Brain microvascular endothelial cell (primary cell): Measurements from ENCODE around the gene HACD3.
"Not testable (repeated sequence)": the region's sequence is repeated elsewhere in the genome, so short reads cannot be mapped to it uniquely, and the experiment has no call there.

Experiments used
- DNase-seq: peaks from one replicate; pipeline ENCODE4 v3.0.0-alpha.2; 2020
- H3K27ac ChIP-seq: fragments of 250-450 bp; sonication (Bioruptor Pico); 2 replicates; pipeline ENCODE4 v1.5.1; 2020; ENCODE audit warnings: mild to moderate bottlenecking, moderate library complexity
- H3K27me3 ChIP-seq: fragments of 250-450 bp; sonication (Bioruptor Pico); replicated peaks from 2 replicates; pipeline ENCODE4 v1.5.1; 2020; ENCODE audit warnings: mild to moderate bottlenecking
- H3K36me3 ChIP-seq: fragments of 250-450 bp; sonication (Bioruptor Pico); replicated peaks from 2 replicates; pipeline ENCODE4 v1.5.1; 2020; ENCODE audit warnings: mild to moderate bottlenecking
- H3K4me3 ChIP-seq: 2 replicates; pipeline ENCODE4 v1.5.1; 2011; ENCODE audit warnings: low read depth, mild to moderate bottlenecking, control low read depth, low read length, moderate library complexity
- in situ Hi-C: cut with HindIII; loops from 2 replicates; pipeline ENCODE4 v1.10.0; 2017; ENCODE audit warnings: low sequenced_read_pairs, low pct_ligation_motif_present
- TF ChIP-seq, protein P1 (sequence below): IDR thresholded peaks from 2 replicates; pipeline ENCODE4 v1.5.1; 2011; ENCODE audit warnings: low read depth, mild to moderate bottlenecking, moderate library complexity, low read length, control low read depth, inconsistent platforms; ENCODE audit errors: missing control alignments

HACD3 gene

DNA sequence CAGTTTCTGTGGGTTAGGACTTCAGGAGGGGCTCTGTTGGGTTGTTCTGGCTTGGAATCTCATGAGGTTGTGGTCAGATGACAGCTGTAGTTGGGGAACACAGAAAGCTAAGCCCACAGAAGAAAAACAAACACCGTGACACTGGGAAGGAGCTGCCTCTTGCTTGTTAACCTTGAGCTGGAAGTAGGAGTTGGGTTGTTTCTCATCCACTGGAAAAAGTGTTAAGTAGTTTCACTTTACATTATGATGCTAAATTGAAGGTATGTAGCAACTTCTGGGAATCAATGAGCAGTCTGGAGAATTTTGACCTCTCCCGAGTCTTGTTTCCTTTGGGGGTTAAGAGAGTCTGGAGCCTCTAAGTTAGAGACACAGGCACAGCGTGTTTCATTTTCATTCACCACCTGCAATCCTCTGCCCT lies 20.4 kb downstream of the HACD3 start:
- Histone ChIP-seq H3K36me3 (no peaks in the 10 kb centered on the region), H3K4me3 (no peak overlapping the region), H3K27ac (no peak overlapping the region), H3K27me3 (no peaks in the 10 kb centered on the region)
- TF ChIP-seq, protein P1, sequence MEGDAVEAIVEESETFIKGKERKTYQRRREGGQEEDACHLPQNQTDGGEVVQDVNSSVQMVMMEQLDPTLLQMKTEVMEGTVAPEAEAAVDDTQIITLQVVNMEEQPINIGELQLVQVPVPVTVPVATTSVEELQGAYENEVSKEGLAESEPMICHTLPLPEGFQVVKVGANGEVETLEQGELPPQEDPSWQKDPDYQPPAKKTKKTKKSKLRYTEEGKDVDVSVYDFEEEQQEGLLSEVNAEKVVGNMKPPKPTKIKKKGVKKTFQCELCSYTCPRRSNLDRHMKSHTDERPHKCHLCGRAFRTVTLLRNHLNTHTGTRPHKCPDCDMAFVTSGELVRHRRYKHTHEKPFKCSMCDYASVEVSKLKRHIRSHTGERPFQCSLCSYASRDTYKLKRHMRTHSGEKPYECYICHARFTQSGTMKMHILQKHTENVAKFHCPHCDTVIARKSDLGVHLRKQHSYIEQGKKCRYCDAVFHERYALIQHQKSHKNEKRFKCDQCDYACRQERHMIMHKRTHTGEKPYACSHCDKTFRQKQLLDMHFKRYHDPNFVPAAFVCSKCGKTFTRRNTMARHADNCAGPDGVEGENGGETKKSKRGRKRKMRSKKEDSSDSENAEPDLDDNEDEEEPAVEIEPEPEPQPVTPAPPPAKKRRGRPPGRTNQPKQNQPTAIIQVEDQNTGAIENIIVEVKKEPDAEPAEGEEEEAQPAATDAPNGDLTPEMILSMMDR, result no peak
- DNase-seq, result peak; percentile 49
- in situ Hi-C loops, result no loop called here

DNA sequence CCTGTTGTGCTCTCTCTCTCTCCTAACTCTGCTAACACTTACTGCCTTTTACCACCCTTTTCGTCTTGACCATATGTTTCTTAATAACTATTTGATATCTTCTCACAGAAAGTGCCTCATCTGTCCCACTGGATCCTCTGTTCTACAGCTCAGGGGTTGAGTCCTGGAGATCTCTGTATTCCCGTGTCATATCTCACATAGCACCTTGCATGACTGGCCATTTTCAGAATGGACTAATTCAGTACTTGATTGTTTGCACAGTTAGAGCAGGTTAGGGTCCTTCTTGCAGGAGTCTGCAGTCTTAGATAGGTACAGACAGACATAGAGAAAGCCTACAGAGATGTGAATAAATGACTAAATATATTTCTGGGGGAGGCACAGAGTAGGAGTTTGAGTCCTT lies 20.9 kb downstream of the HACD3 start:
- H3K4me3 ChIP-seq, result no peak overlapping the region
- no peak overlapping the region for H3K27ac ChIP-seq
- TF ChIP-seq, protein P1, result no peak
- no peaks in the 10 kb centered on the region for H3K36me3 ChIP-seq
- H3K27me3 ChIP-seq, result no peaks in the 10 kb centered on the region
- DNase-seq, result no peak
- in situ Hi-C loops, result no loop called here

DNA sequence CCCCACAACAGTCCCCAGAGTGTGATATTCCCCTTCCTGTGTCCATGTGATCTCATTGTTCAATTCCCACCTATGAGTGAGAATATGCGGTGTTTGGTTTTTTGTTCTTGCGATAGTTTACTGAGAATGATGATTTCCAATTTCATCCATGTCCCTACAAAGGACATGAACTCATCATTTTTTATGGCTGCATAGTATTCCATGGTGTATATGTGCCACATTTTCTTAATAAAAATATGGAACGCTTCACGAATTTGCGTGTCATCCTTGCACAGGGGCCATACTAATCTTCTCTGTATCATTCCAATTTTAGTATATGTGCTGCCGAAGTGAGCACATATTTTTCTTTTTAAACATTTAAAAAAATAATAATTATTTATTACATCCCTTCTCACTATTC lies 22.6 kb downstream of the HACD3 start:
- in situ Hi-C loops, H3K4me3 ChIP-seq, H3K36me3 ChIP-seq: not testable (repeated sequence)

DNA sequence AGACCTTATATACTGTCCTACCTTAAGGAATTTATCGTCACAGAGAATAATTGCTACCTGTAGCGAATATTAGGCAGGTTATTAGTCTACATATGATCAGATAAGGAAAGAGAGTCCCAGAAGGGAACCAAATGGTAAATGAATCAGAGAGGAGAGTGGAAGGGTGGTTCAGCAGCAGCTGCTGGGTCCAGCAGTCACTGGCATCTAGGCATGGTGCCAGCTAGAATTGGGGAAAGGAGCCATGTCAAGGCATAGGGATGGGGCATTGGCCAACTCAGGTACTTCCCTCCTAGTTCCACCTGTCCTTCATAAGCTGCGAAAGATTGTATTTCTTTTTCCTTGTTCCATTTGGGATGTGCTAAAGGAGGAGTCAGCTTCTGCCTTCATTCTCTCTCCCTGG lies 23.4 kb downstream of the HACD3 start:
- no peak for DNase-seq
- in situ Hi-C loops, result no loop called here
- H3K4me3 ChIP-seq, result no peak overlapping the region
- H3K27me3 ChIP-seq, result no peaks in the 10 kb centered on the region
- H3K36me3 ChIP-seq, result peaks cover 9% of the 10 kb centered on the region
- TF ChIP-seq, protein P1, result no peak
- H3K27ac ChIP-seq, result no peak overlapping the region

More for the DNA sequence above, 22.6 kb downstream of the HACD3 start:
- not testable (repeated sequence) for H3K27me3 ChIP-seq, DNase-seq, H3K27ac ChIP-seq

DNA sequence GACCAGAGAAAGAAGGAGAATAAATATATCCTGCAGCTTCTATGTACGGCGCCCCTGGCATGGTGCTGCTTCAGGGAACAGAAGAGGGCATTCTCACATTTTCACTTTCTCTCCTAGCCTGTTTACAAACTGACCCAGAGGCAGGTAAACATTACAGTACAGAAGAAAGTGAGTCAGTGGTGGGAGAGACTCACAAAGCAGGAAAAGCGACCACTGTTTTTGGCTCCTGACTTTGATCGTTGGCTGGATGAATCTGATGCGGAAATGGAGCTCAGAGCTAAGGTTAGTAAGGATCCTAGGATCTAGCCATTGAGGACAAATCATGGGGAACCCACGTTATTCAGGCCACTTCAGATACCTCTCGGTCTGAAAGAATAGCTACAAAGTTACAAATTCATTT lies 26.4 kb downstream of the HACD3 start:
- H3K27me3 ChIP-seq, result no peaks in the 10 kb centered on the region
- in situ Hi-C loops, result no loop called here
- H3K27ac ChIP-seq, result no peak overlapping the region

DNA sequence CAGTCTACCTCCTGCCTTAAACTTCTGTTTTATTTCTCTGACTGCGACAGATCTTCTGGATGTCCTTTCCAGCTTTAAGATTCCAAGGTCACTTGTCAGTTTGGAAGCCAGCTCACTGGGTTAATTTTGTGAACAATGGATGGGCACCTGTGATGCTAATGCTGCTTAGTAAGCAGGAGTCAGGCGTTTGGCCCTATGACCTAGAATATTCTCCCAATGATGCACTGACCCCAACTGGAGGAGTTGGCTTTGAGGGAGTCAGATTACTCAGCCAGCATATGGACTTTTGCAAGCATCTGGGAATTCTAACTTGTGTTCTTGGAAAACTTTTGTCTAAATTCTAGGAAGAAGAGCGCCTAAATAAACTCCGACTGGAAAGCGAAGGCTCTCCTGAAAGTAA lies 28.1 kb downstream of the HACD3 start:
- no peak for DNase-seq
- Histone ChIP-seq H3K27me3 (no peaks in the 10 kb centered on the region), H3K4me3 (no peak overlapping the region), H3K27ac (no peak overlapping the region), H3K36me3 (peaks cover 14% of the 10 kb centered on the region)
- TF ChIP-seq, protein P1, result no peak
- in situ Hi-C loops, result no loop called here

More for the DNA sequence above, 26.4 kb downstream of the HACD3 start:
- no peak overlapping the region for H3K4me3 ChIP-seq
- TF ChIP-seq, protein P1, result no peak
- no peak for DNase-seq
- peaks cover 14% of the 10 kb centered on the region for H3K36me3 ChIP-seq
